DOHH2 (cell line): ENCODE results near the gene RPTOR.

Source experiments
- EZH2phosphoT487 ChIP-seq: fragments of 200-600 bp; sonication (generic); IDR thresholded peaks from 2 replicates; pipeline ENCODE4 v1.6.1; 2017; ENCODE audit warnings: borderline replicate concordance, mild to moderate bottlenecking, antibody characterized with exemption, low read length, moderate library complexity, mixed read lengths
- TF ChIP-seq, protein P1 (sequence below): fragments of 200-600 bp; sonication (generic); IDR thresholded peaks from one replicate; pipeline ENCODE4 v1.5.1; 2014; ENCODE audit warnings: antibody characterized with exemption, mild to moderate bottlenecking, low read depth, low read length; ENCODE audit not compliant: poor library complexity, severe bottlenecking

DNA sequence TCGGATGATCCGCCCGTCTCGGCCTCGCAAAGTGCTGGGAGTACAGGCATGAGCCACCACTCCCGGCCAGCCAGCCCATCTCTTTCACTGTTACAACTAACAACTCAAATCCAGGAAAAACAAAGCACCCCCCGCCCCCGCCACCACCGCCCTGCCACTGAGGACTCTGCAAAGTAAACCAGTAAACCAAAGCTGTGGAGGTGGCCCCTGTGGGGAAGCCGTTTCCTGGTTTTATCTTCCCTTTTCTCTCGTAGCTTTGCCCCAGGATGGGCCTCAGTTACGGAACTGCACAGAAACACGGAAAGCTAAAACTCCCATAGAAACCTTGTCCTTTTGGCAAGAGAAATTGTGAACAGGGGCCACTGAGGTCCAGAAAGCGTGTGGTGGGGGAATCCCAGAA lies 464.5 kb downstream of the RPTOR start:
- TF ChIP-seq, protein P1, sequence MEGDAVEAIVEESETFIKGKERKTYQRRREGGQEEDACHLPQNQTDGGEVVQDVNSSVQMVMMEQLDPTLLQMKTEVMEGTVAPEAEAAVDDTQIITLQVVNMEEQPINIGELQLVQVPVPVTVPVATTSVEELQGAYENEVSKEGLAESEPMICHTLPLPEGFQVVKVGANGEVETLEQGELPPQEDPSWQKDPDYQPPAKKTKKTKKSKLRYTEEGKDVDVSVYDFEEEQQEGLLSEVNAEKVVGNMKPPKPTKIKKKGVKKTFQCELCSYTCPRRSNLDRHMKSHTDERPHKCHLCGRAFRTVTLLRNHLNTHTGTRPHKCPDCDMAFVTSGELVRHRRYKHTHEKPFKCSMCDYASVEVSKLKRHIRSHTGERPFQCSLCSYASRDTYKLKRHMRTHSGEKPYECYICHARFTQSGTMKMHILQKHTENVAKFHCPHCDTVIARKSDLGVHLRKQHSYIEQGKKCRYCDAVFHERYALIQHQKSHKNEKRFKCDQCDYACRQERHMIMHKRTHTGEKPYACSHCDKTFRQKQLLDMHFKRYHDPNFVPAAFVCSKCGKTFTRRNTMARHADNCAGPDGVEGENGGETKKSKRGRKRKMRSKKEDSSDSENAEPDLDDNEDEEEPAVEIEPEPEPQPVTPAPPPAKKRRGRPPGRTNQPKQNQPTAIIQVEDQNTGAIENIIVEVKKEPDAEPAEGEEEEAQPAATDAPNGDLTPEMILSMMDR = no peak
- no peak for TF ChIP-seq EZH2phosphoT487
